Dermis microvascular lymphatic vessel endothelial cell (primary cell): ENCODE measurements around the gene SYNE1. TPM values are rescaled to one million over a fixed set of nuclear protein-coding genes. Genes with fewer than 3 reads are reported as not detected.
"Not testable (repeated sequence)": the region's sequence is repeated elsewhere in the genome, so short reads cannot be mapped to it uniquely, and the experiment has no call there.

Source experiments
- DNase-seq, 2 donors: peaks; one replicate each; pipeline versions ENCODE4 v3.0.0 to v3.0.0-alpha.2; 2010; ENCODE audit warnings: low read depth in 2 of 2
- total RNA-seq: library from RNA; depleted of rRNA; stranded (reverse); fragments of >200 nt; gene quantifications from 2 replicates; pipeline ENCODE4 v1.2.1, GENCODE V29; 2014

The SYNE1 gene
- total RNA-seq, 1 donor from 2014 or later, result 41.3 TPM

- no peak for DNase-seq
Observed at GRCh38 chr6:152423216-152424103, 213.7 kb downstream of the SYNE1 start.

- not testable (repeated sequence) for DNase-seq
Observed at GRCh38 chr6:152421496-152421895, 215.7 kb downstream of the SYNE1 start.

GRCh38 chr6:152420696-152421095 lies 216.5 kb downstream of the SYNE1 start:
- DNase-seq, result no peak

- no peak for DNase-seq
Observed at GRCh38 chr6:152418551-152418950, 218.6 kb downstream of the SYNE1 start.

- DNase-seq, result no peak
Observed at GRCh38 chr6:152416652-152417051, 220.5 kb downstream of the SYNE1 start.

GRCh38 chr6:152404936-152405595 lies 232.1 kb downstream of the SYNE1 start:
- DNase-seq, result no peak

- no peak for DNase-seq
Observed at GRCh38 chr6:152404086-152404857, 232.9 kb downstream of the SYNE1 start.

- DNase-seq, result no peak
Observed at GRCh38 chr6:152402791-152403190, 234.4 kb downstream of the SYNE1 start.

GRCh38 chr6:152401978-152402377 lies 235.2 kb downstream of the SYNE1 start:
- DNase-seq, result peak in 1 of 2 donors; percentile 4

- no peak for DNase-seq
Observed at GRCh38 chr6:152399399-152399798, 237.8 kb downstream of the SYNE1 start.

- DNase-seq, result no peak
Observed at GRCh38 chr6:152398993-152399392, 238.2 kb downstream of the SYNE1 start.

- no peak for DNase-seq
Observed at GRCh38 chr6:152398316-152398715, 238.8 kb downstream of the SYNE1 start.

- DNase-seq, result no peak
Observed at GRCh38 chr6:152394303-152394702, 242.9 kb downstream of the SYNE1 start.

- DNase-seq, result no peak
Observed at GRCh38 chr6:152391179-152391880, 245.8 kb downstream of the SYNE1 start.

- no peak for DNase-seq
Observed at GRCh38 chr6:152387091-152387490, 250.1 kb downstream of the SYNE1 start.

GRCh38 chr6:152386131-152386530 lies 251.0 kb downstream of the SYNE1 start:
- DNase-seq, result no peak

GRCh38 chr6:152380993-152381898 lies 255.9 kb downstream of the SYNE1 start:
- peak; percentile 87 to 96 for DNase-seq

- peak; percentile 29 to 73 for DNase-seq
Observed at GRCh38 chr6:152380351-152380767, 256.8 kb downstream of the SYNE1 start.

- no peak for DNase-seq
Observed at GRCh38 chr6:152379423-152379822, 257.7 kb downstream of the SYNE1 start.

GRCh38 chr6:152378169-152378568 lies 259.0 kb downstream of the SYNE1 start:
- DNase-seq, result no peak
